NCI-H1092 treated with DMSO at 0.1 percent for 48 hours (cell line): ENCODE results near the gene CTSH.

ENCODE experiments used
- DNase-seq: peaks from one replicate; lab custom pipeline; 2025; lab: John Stamatoyannopoulos, UW

Gene CTSH

GRCh38 chr15:78944669-78945407, at the start of gene CTSH:
CTSH (minus strand) TSS chr15:78945046; CDS start chr15:78944981, 65 bp downstream.
- DNase-seq: peak; percentile 46

GRCh38 chr15:78993931-78994530, 49.2 kb upstream of the CTSH start:
- DNase-seq: no peak

- DNase-seq: no peak
These were observed 48.5 kb upstream of the CTSH start for GRCh38 chr15:78993257-78993930.

- no peak for DNase-seq
These were observed 47.8 kb upstream of the CTSH start for GRCh38 chr15:78992416-78993256.

GRCh38 chr15:78991879-78992278, 47.0 kb upstream of the CTSH start:
- no peak for DNase-seq

GRCh38 chr15:78991476-78991875, 46.6 kb upstream of the CTSH start:
- DNase-seq: no peak

GRCh38 chr15:78990278-78990677, 45.4 kb upstream of the CTSH start:
- no peak for DNase-seq

- no peak for DNase-seq
These were observed 44.9 kb upstream of the CTSH start for GRCh38 chr15:78989701-78990240.

- DNase-seq: no peak
These were observed 43.6 kb upstream of the CTSH start for GRCh38 chr15:78988361-78988911.

- peak; percentile 3 for DNase-seq
These were observed 42.9 kb upstream of the CTSH start for GRCh38 chr15:78987556-78988360.

- DNase-seq: no peak
These were observed 41.1 kb upstream of the CTSH start for GRCh38 chr15:78985859-78986475.

GRCh38 chr15:78984041-78984440, 39.2 kb upstream of the CTSH start:
- DNase-seq: no peak

- DNase-seq: no peak
These were observed 38.5 kb upstream of the CTSH start for GRCh38 chr15:78983146-78983918.

GRCh38 chr15:78982736-78983135, 37.9 kb upstream of the CTSH start:
- DNase-seq: no peak

- no peak for DNase-seq
These were observed 36.9 kb upstream of the CTSH start for GRCh38 chr15:78981532-78982313.

GRCh38 chr15:78979456-78980320, 34.8 kb upstream of the CTSH start:
- peak; percentile 55 for DNase-seq

- DNase-seq: no peak
These were observed 33.8 kb upstream of the CTSH start for GRCh38 chr15:78978601-78979179.
